HG03558 (cell line): ENCODE data around the gene PCDHGA1.

Source experiments
- ATAC-seq: cut with Tn5 transposase; IDR thresholded peaks from one replicate; pipeline ENCODE4 v1.9.1; 2021; ENCODE audit warnings: moderate number of reproducible peaks; ENCODE audit not compliant: unreplicated experiment; ENCODE audit errors: extremely low read depth

PCDHGA1 gene

GRCh38 chr5:141510160-141510559, 179.8 kb downstream of the PCDHGA1 start:
- ATAC-seq = no peak

DNA sequence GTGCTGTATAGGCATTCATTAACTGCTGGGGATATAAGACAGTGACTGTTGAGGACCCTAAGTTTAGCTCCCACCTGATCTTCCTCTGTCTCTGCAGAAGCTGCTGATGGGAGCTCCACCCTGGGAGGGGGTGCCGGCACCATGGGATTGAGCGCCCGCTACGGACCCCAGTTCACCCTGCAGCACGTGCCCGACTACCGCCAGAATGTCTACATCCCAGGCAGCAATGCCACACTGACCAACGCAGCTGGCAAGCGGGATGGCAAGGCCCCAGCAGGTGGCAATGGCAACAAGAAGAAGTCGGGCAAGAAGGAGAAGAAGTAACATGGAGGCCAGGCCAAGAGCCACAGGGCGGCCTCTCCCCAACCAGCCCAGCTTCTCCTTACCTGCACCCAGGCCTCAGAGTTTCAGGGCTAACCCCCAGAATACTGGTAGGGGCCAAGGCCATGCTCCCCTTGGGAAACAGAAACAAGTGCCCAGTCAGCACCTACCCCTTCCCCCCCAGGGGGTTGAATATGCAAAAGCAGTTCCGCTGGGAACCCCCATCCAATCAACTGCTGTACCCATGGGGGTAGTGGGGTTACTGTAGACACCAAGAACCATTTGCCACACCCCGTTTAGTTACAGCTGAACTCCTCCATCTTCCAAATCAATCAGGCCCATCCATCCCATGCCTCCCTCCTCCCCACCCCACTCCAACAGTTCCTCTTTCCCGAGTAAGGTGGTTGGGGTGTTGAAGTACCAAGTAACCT, 180.7 kb downstream of the PCDHGA1 start:
- ATAC-seq = peak; percentile 25

DNA sequence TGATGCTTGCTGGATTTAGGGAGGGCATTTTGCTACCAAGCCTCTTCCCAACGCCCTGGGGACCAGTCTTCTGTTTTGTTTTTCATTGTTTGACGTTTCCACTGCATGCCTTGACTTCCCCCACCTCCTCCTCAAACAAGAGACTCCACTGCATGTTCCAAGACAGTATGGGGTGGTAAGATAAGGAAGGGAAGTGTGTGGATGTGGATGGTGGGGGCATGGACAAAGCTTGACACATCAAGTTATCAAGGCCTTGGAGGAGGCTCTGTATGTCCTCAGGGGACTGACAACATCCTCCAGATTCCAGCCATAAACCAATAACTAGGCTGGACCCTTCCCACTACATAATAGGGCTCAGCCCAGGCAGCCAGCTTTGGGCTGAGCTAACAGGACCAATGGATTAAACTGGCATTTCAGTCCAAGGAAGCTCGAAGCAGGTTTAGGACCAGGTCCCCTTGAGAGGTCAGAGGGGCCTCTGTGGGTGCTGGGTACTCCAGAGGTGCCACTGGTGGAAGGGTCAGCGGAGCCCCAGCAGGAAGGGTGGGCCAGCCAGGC, 181.5 kb downstream of the PCDHGA1 start:
- no peak for ATAC-seq

DNA sequence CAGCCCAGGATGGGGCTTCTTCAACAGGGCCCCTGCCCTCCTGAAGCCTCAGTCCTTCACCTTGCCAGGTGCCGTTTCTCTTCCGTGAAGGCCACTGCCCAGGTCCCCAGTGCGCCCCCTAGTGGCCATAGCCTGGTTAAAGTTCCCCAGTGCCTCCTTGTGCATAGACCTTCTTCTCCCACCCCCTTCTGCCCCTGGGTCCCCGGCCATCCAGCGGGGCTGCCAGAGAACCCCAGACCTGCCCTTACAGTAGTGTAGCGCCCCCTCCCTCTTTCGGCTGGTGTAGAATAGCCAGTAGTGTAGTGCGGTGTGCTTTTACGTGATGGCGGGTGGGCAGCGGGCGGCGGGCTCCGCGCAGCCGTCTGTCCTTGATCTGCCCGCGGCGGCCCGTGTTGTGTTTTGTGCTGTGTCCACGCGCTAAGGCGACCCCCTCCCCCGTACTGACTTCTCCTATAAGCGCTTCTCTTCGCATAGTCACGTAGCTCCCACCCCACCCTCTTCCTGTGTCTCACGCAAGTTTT, 182.1 kb downstream of the PCDHGA1 start:
- ATAC-seq = no peak

DNA sequence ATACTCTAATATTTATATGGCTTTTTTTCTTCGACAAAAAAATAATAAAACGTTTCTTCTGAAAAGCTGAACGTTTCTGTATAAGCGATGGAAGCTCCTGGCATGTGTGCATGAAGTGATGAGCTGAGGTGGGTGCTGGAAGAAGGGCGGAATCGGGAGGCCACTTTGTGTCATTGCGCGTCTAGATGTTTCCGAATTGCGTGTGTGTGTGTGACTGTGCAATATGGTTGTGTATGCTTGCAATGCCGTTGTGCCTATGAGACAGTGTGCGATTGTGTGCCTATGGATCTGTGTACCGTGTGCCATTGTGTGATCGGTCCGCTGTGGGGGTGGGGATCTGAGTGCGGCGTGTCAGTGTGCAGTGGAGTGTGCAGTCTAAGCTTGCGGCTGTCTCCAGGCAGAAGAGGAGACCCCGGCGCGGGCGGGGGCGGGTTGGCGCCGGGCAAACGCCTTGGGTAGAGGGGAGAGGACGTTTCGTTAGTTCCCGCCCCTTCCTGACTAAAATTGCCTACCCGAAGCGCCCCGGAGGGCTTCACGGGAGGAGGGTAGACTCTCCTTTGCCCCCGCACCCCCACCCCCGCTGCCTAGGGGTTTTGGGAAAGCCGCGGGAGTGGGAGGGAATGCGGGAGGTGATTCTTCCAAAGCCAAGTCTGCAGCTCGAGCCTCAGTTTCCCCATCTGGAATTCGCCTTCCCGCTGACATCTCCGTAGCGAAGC, 182.8 kb downstream of the PCDHGA1 start:
- no peak for ATAC-seq

- no peak for ATAC-seq
These were observed 183.5 kb downstream of the PCDHGA1 start for GRCh38 chr5:141513627-141514329.

GRCh38 chr5:141514330-141515133, 184.2 kb downstream of the PCDHGA1 start:
- no peak for ATAC-seq

DNA sequence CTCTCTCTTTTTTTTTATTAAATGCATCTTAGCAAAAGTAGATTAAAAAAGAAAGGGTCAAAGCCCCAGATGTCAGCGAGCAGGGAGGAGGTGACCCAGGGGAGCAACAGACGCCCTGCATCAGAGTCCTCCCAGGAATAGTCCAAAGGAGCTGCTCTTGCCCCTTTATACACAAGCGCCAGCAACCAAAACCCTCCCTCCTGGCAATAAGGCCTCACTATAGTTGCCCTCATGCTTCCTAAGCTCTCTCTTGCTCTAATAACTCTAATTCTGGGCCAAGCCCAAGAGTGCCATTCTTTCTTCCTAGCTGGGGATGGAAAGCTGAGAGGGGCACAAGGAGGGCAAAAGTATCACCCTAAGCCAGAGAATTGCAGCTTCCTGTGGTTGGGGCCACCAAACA, 184.8 kb downstream of the PCDHGA1 start:
- ATAC-seq = no peak

- ATAC-seq = no peak
These were observed 185.8 kb downstream of the PCDHGA1 start for GRCh38 chr5:141515946-141516671.

DNA sequence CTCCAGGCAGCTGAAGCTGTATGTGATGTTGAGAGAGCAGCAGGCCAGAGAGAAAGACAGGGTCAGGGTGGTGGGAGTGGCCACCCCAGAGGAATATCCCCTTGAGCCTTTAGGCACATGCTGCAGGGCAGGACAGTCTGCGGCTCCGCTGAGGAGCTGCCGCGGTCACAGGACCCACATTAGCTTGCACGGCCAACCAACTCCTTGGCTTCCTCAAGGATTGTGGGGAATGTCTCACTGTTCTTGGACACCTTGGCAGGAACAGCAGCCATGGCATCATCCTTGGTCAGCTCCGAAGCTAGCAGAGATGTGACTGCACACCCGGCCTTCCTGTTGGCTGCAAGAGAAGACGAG, 186.3 kb downstream of the PCDHGA1 start:
- no peak for ATAC-seq

- no peak for ATAC-seq
These were observed 187.0 kb downstream of the PCDHGA1 start for GRCh38 chr5:141517312-141517711.

DNA sequence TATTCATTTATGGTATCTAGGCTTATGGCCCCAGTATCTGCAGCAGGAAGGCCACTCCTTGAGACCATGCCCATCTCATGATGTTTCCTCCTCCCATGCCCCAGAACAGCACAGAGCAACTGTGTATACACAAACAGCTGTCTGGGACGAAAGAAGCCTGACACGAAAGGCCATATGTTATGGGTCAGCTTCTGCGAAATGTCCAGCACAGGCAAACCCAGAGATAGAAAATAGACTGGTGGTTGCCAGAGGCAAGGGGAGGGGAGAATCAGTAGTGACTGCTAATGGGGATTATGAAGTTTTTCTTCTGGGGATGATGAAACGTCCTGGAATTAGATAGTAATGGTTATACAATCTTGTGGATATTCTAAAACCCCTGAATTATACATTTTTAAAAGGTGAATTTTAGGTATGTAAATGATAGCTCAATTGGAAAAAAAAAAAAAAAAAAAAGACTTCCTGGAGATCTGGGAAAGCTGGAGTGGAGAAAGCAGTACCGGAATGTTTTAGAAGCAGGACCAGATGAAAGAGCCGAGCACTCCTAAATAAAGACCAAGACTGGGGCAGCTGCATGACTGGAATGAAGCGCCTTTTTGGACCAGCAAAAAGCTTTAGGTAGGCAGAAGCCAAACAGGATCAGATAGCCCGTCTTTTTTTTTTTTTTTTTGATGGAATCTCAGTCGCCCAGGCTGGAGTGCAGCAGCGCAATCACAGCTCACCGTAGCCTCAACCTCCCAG, 187.7 kb downstream of the PCDHGA1 start:
- ATAC-seq = no peak

- ATAC-seq = no peak
These were observed 188.3 kb downstream of the PCDHGA1 start for GRCh38 chr5:141518618-141519015.

DNA sequence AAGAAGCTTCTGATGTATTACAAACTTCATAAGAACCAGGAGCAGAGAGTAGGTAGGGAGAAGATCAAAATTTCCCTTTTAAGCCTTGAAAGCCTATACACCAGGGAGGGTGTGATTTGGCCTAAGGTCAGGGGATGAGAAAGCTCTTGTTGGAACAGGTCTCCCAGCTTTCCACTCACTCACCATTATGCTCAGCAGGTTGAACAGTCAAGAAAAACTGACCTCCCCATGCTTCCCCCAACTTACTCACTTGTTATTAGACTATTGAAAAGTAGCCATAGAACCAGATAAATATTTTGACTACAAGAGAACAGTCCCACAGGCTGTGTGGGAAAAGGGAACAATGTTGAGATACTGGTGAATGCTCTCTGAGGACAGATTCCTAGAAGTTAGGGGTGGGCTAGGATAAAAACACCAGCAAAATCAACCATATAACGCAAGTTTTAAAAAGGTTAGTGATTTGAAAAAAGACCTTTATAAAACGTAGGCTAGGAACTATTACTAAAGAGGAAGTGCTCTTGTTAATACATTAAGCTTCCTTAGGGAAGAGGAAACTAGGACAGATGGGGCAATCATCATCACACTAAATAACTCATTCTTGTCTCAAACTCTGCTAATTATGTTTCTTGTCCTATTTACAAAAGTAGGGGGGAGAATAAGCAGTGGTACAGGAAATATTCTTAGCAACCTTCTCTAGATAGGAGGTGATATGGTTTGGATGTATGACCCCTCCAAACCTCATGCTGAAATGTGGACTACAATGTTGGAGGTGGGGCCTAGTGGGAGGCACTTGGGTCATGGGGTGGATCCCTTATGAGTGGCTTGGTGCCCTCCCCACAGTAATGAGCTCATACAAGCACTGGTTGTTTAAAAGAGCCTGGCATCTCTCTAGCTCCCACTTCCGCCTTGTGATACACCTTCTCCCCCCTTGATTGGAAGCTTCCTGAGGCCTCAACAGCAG, 189.6 kb downstream of the PCDHGA1 start:
- no peak for ATAC-seq

DNA sequence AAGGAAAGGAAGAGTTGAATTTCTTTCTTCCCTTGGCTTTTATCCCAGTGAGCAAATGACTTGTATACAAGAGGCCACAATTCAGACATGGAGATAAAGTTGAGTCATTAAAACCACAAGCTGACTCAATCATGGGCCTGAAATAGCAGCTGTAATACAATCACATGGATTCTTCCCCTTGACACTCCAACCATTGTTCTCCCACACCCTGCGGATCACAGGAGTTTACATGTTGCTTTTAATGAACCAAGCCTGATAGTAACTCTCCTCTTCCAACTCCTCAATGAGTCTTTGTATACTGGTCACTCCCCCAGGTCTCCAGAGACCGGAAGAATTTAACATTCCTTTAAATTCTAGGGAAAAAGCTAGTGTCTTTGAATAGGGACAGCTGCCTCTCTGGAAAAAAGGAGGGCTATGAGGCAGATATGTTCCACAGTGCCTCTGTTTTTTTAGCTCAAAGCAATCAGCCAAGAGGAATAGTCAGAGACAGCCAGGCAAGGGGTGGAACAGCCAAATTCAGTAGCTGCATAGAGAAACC, 191.0 kb downstream of the PCDHGA1 start:
- no peak for ATAC-seq

DNA sequence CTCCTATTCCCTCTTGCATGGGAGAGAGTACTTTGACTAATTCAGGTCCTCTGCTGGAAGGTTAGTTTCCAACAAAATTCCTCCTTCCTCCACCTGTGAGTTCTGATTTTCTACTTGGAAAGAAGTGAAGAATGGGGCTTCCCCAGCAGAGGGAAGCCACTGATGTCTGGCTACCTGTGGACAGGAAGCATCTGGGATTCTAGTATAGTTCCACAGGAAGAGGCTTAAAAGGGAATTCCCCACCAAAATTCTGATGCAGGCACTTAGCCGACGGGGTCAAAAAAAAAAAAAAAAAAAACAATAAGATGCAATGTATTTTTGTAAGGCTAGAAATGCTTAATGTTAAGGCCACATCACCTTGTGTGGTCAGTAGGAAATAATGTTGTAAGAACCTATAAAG, 192.0 kb downstream of the PCDHGA1 start:
- ATAC-seq = no peak

DNA sequence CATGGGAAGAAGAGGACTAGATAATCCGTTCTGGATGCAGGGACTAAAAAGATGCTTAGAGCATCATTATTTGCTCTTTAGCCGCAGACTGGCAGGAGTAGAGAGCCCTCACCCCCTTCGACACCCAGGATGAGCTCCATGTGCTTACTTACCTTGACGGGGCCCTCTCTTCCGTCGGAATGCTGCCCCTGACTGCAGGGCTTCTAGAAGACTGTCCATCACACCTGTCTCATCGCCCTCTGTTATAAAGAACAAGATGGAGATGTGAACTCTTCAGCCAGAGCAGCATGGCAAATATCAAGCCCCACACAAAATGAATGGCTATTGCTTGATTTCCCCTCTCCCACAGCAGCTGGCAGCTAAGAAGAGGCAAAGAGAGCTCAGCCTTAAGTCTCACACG, 193.7 kb downstream of the PCDHGA1 start:
- ATAC-seq = no peak
